OCI-LY3 (cell line): ENCODE data around the gene DPT.

Experiments
- EZH2phosphoT487 ChIP-seq: fragments of 200-600 bp; shearing (Covaris generic); IDR thresholded peaks from 2 replicates; pipeline ENCODE4 v1.6.1; 2018; ENCODE audit warnings: antibody characterized with exemption, mixed run types, low read depth
- TF ChIP-seq, protein P1 (sequence below): fragments of 200-600, 300-600 bp; sonication (generic); IDR thresholded peaks from 2 replicates; pipeline ENCODE4 v1.5.1; 2014; ENCODE audit warnings: antibody characterized with exemption, low read length, low read depth

DNA sequence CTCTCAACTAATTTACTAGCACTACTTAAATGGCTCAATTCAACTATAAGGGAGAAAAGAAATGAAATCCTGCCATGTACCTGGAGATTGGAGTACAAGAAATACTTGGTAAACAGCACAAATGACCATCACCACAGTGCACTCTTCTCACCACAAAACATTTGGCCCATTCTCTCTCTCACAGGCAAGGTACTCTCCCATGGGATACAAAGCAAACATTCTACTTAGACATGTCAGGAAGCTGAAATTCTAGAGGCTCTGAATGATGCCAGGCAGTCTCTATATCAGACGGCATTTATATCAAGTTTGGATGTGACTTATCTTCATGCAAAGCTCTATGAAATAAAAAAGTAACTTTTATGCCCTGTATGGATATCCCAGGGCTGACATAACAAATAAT, 72.5 kb downstream of the DPT start:
- TF ChIP-seq, protein P1, sequence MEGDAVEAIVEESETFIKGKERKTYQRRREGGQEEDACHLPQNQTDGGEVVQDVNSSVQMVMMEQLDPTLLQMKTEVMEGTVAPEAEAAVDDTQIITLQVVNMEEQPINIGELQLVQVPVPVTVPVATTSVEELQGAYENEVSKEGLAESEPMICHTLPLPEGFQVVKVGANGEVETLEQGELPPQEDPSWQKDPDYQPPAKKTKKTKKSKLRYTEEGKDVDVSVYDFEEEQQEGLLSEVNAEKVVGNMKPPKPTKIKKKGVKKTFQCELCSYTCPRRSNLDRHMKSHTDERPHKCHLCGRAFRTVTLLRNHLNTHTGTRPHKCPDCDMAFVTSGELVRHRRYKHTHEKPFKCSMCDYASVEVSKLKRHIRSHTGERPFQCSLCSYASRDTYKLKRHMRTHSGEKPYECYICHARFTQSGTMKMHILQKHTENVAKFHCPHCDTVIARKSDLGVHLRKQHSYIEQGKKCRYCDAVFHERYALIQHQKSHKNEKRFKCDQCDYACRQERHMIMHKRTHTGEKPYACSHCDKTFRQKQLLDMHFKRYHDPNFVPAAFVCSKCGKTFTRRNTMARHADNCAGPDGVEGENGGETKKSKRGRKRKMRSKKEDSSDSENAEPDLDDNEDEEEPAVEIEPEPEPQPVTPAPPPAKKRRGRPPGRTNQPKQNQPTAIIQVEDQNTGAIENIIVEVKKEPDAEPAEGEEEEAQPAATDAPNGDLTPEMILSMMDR = no peak
- no peak for TF ChIP-seq EZH2phosphoT487
